Activated naive CD4-positive, alpha-beta T cell treated with anti-CD3 and anti-CD28 coated beads, Interleukin-2, amount 50 U/mL, for 24 hours (primary cell): ENCODE data around the gene OCSTAMP.
A peak's percentile ranks its signal among the peaks of the same experiment; 100 is the strongest.

Experiments used
- H3K27ac Mint-ChIP-seq: one replicate; pipeline ENCODE4 v1.8.0; 2021; ENCODE audit warnings: mild to moderate bottlenecking, mixed read lengths
- H3K27me3 Mint-ChIP-seq: one replicate; pipeline ENCODE4 v1.8.0; 2021; ENCODE audit warnings: mixed read lengths
- H3K36me3 Mint-ChIP-seq: one replicate; pipeline ENCODE4 v1.8.0; 2021; ENCODE audit warnings: mixed read lengths
- H3K4me1 Mint-ChIP-seq: one replicate; pipeline ENCODE4 v1.8.0; 2021; ENCODE audit warnings: mixed read lengths
- H3K4me3 Mint-ChIP-seq: one replicate; pipeline ENCODE4 v1.8.0; 2021; ENCODE audit warnings: mild to moderate bottlenecking, mixed read lengths
- H3K9me3 Mint-ChIP-seq: one replicate; pipeline ENCODE4 v1.8.0; 2021; ENCODE audit warnings: mixed read lengths

OCSTAMP gene

DNA sequence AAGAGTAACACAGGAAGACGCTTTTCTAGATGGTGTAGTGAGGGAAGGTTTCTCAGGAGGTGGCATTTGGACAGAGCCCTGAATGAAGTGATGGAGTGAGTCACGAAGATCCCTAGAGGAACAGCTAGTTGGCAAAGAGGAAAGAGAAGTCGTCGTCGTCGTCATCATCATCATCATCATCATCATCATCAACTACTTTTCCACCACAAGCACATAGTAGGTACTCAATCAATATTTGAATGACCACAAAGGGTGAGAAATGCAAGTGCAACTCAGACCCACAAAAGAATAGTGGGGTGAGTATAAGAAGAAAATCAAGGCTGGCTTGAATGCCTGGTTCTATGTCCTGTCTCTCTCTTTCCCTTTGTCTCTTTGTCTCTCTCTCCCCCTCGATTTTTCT is 28.3 kb upstream of the OCSTAMP start:
- Mint-ChIP-seq H3K27ac (no peak overlapping the region), H3K36me3 (no peaks in the 10 kb centered on the region), H3K4me1 (no peaks in the 10 kb centered on the region), H3K27me3 (peaks cover 9% of the 10 kb centered on the region), H3K9me3 (no peaks in the 10 kb centered on the region), H3K4me3 (no peak overlapping the region)

DNA sequence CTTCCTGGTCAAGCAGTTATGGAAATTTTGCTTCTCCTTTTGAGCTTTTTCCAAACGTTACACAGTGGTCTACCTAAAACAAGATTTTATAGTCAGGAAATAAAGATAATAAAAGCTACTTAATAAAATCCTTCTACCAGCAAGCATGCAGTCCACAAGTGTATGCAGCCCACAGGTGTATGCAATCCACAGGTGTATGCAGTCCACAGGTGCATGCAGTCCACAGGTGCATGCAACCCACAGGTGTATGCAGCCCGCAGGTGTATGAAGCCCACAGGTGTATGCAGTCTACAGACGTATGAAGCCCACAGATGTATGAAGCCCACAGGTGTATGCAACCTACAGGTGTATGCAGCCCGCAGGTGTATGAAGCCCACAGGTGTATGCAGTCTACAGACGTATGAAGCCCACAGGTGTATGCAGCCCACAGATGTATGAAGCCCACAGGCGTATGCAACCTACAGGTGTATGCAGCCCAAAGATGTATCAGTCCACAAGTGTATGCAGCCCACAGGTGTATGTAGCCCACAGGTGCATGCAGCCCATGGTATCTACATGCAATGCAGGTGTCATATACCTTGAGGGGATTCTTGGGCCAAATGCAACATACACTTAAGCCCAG is 26.4 kb upstream of the OCSTAMP start:
- Mint-ChIP-seq H3K4me3 (no peak overlapping the region), H3K27ac (no peak overlapping the region), H3K36me3 (no peaks in the 10 kb centered on the region), H3K27me3 (peaks cover 9% of the 10 kb centered on the region), H3K9me3 (no peaks in the 10 kb centered on the region), H3K4me1 (no peaks in the 10 kb centered on the region)

DNA sequence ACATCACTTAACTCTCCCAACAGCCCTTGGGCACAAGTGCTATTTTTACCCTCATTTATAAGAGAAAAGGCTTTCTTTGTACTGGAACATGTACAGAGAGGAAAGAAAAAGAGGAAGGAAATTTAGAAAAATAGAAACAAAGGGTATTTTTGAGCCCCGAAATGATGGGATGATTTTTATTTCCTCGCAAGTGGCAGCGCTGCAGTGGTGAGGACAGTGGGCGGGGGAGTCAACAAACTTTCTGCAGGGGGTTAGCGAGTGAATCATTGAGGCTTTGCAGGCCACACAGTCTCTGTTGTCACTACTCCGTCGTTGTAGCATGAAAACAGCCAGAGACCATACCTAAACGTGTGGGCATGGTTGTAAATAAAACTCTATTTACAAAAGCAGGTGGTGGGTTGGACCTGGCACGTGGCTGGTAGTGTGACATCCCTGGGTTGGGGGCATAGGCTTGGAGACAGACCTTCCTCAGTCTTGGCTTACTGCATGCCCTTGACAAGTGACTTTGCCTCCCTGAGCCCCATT is 25.5 kb upstream of the OCSTAMP start:
- no peaks in the 10 kb centered on the region for H3K4me1 Mint-ChIP-seq
- no peaks in the 10 kb centered on the region for H3K9me3 Mint-ChIP-seq
- no peak overlapping the region for H3K4me3 Mint-ChIP-seq
- H3K27ac Mint-ChIP-seq: no peak overlapping the region
- H3K36me3 Mint-ChIP-seq: no peaks in the 10 kb centered on the region
- peaks cover 5% of the 10 kb centered on the region for H3K27me3 Mint-ChIP-seq

DNA sequence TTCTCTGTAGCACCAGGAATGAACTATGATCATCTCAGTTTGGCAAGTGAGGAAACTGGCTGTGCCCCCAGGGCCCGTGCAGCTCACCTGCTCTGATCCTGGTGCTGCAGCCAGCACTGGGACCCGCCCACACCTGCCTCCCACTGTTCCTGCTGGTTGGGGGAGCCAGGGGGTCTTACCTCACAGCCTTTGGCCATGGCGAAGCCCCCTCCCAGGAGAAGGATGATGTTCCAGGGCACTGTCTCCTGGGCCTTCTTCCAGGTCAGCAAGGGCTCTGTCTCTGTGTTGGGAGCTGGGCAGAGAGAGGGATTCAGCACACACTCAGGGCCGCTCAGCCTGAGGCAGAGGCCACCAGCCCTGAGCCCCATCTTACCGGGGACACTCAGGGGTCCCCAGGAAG is 24.9 kb upstream of the OCSTAMP start:
- H3K27me3 Mint-ChIP-seq: peaks cover 5% of the 10 kb centered on the region

DNA sequence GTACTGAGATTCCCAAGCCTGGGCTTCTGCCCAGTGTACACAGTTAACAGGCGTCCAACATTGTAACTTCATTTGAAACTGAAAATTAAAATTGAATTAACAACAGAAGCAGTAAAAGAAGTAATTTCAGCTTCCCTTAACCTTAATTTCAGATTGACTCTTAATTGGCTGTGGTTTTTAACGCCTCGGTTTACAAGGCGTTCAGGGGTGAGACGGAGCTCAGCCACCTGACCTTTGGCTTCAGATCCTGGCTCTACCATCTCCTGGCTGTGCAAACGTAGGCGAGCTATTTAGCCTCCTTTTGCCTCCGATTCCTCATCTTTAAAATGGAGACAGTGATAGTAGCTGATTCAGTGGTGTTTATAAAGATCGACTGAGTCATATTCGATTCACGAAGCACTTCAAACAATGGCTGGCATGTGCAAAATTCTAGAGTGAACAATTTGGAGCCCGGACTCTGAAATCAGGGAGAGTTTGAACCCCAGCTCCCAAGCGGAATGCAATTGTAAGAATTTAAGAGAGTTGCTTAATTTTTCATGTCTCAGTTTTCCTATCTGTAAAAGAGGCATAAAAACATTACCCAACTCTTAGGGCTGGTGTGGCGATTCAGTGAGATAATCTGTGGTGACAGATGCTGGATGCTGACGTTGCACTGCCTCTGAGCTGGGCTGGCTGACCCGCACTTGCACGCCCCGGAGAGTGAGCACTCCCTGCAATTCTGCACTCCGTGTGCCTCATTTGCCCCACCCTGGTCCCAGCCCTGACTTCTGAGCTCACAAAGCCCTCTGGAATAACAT is 23.5 kb upstream of the OCSTAMP start:
- Mint-ChIP-seq H3K36me3 (no peaks in the 10 kb centered on the region), H3K4me1 (no peaks in the 10 kb centered on the region)

More for the DNA sequence above, 24.9 kb upstream of the OCSTAMP start:
- H3K9me3 Mint-ChIP-seq: no peaks in the 10 kb centered on the region
- H3K4me1 Mint-ChIP-seq: no peaks in the 10 kb centered on the region
- no peak overlapping the region for H3K4me3 Mint-ChIP-seq
- no peaks in the 10 kb centered on the region for H3K36me3 Mint-ChIP-seq
- H3K27ac Mint-ChIP-seq: no peak overlapping the region

DNA sequence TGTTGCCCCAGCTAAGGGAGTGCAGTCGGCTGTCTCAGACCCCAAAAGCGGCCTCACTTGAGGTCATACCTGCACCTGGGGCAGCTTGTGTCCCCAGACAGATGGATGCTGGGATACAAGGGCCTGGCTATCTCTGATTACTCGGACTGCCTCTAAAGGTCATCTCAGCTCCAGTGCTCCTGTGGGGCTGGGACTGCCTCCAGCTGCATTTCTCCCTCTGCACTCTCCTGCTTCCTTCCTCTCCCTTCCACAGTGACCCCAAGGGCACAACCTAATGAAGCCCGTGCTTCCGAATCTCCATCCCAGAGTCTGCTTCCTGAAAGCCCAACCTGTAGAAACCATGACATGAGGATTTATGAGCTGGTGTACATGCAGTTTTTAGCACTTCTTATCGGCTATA is 22.8 kb upstream of the OCSTAMP start:
- no peak overlapping the region for H3K4me3 Mint-ChIP-seq
- no peaks in the 10 kb centered on the region for H3K36me3 Mint-ChIP-seq
- no peaks in the 10 kb centered on the region for H3K4me1 Mint-ChIP-seq
- no peaks in the 10 kb centered on the region for H3K9me3 Mint-ChIP-seq
- H3K27me3 Mint-ChIP-seq: peaks cover 1% of the 10 kb centered on the region
- H3K27ac Mint-ChIP-seq: peak overlapping the region; percentile 14

More for the DNA sequence above, 23.5 kb upstream of the OCSTAMP start:
- Mint-ChIP-seq H3K4me3 (no peak overlapping the region), H3K27me3 (peaks cover 5% of the 10 kb centered on the region), H3K9me3 (no peaks in the 10 kb centered on the region), H3K27ac (no peak overlapping the region)

DNA sequence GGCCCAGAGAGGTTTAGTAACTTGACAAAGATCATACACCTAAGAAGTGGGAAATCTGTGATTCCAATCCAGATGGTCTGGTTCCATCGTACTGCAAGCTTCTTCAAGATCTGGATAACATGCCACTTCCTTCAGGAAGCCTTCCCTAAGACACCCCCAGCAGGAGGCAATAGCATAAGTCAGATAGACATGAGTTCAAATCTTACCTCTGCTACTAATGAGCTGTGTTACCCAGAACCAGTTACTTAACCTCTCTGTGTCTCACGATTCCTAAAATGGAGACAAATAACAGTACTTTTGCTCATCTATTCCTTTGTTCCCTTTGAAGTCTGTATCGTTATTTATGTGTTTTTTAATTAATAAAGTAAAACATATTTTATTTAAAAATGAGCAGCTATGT is 22.3 kb upstream of the OCSTAMP start:
- Mint-ChIP-seq H3K9me3 (no peaks in the 10 kb centered on the region), H3K4me1 (no peaks in the 10 kb centered on the region), H3K4me3 (no peak overlapping the region), H3K27me3 (peaks cover 1% of the 10 kb centered on the region), H3K27ac (no peak overlapping the region), H3K36me3 (no peaks in the 10 kb centered on the region)

DNA sequence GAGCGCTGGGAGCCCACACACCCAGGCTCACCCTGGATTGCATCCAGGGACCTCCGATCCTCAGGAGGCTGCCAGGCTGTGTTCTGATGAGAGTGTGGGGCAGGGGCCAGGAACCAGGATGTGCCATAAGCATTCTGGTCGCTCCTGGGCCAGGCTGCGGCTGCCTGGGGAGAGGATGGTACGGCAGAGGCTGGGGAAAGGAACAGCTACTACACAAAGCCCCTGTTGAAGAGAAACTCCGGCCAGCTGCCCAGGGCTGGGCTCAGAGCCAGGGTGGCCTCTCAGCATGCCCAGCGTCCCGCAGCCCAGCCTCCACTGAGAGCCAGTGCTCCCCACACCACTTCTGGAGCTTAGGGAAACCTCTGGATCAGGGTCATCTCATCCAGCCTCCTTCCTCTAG is 21.7 kb upstream of the OCSTAMP start:
- no peaks in the 10 kb centered on the region for H3K4me1 Mint-ChIP-seq

DNA sequence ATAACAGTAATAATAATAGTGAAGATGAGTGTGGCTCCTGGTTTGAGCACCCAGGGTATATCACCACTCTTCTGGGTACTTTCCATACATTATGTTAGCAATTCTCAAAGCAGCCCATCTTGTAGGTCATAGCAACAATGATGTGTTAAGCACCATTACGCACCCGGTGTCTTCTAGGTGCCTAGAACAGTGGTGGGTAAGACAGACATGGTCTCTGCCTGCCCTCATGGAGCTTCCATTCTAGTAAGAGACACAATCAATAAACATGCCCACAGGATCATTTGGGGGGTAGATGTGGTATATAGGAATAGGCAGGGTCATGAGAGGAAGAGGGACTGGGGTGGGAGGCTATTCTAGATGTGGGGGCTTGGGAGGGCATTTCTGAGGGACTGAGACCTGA is 21.0 kb upstream of the OCSTAMP start:
- Mint-ChIP-seq H3K27ac (no peak overlapping the region), H3K4me3 (no peak overlapping the region), H3K27me3 (peaks cover 4% of the 10 kb centered on the region), H3K36me3 (no peaks in the 10 kb centered on the region), H3K9me3 (no peaks in the 10 kb centered on the region), H3K4me1 (no peaks in the 10 kb centered on the region)

More for the DNA sequence above, 21.7 kb upstream of the OCSTAMP start:
- H3K4me3 Mint-ChIP-seq: no peak overlapping the region
- no peaks in the 10 kb centered on the region for H3K36me3 Mint-ChIP-seq
- H3K27ac Mint-ChIP-seq: no peak overlapping the region
- peaks cover 4% of the 10 kb centered on the region for H3K27me3 Mint-ChIP-seq
- H3K9me3 Mint-ChIP-seq: no peaks in the 10 kb centered on the region

DNA sequence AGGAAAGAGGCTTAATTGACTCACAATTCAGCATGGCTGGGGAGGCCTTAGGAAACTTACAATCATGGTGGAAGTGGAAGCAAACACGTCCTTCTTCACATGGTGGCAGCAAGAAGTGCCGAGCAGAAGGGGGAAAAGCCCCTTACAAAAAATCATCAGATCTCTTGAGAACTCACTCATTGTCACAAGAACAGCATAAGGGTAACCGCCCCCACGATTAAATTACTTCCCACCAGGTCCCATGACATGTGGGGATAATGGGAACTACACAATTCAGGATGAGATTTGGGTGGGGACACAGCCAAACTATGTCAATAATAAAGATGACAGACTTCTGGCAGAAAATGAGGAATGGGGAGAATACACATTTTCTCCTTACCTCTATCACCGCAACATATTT is 20.5 kb upstream of the OCSTAMP start:
- Mint-ChIP-seq H3K9me3 (no peaks in the 10 kb centered on the region), H3K4me1 (no peaks in the 10 kb centered on the region), H3K36me3 (no peaks in the 10 kb centered on the region), H3K27ac (no peak overlapping the region), H3K4me3 (no peak overlapping the region), H3K27me3 (peaks cover 6% of the 10 kb centered on the region)

DNA sequence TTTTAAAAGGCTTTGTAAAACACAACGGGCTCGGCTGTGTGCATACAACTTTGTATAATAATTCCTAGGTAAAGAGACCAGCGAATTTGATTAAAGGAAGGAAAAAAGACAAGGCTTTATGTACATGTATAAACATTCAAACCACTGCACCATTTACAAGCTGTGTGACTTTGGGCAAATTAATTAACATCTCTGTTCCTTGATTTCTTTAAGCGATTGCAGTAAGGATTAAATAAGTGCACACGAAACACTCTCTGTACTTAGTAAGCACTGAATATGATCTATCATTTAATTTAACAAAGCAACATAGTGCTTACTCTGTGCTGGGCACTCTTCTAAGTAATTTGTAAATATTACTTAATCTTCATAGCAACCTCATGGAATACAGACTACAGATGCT is 19.5 kb upstream of the OCSTAMP start:
- Mint-ChIP-seq H3K4me3 (no peak overlapping the region), H3K27me3 (peaks cover 9% of the 10 kb centered on the region), H3K36me3 (no peaks in the 10 kb centered on the region), H3K9me3 (no peaks in the 10 kb centered on the region), H3K4me1 (no peaks in the 10 kb centered on the region), H3K27ac (no peak overlapping the region)

DNA sequence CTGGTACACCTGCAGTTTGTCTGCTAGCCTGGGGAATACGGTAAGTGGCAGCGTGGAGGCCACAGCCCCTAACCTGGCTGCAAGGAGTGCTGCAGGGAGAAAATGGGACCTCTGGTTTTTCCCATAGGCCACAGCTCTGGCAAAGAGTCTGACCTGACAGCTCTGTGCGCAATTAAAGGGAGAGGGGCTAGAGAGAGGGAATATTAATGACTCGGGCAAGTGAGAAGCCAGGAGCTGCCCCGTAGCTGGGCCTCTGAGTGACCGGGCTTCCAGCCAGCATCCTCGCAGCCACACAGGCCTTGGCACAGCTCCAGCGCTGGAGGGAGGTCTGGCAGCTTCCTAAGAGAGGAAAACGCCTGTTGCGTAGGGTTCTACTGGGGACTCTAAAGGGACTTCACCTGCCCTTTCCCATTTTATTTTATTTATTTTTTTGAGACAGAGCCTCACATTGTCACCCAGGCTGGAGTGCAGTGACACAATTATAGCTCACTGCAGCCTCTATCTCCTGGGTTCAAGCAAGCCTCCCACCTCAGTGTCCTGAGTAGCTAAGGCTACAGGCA is 18.2 kb upstream of the OCSTAMP start:
- Mint-ChIP-seq H3K4me3 (no peak overlapping the region), H3K27ac (no peak overlapping the region), H3K27me3 (peaks cover 7% of the 10 kb centered on the region), H3K36me3 (no peaks in the 10 kb centered on the region), H3K9me3 (no peaks in the 10 kb centered on the region), H3K4me1 (no peaks in the 10 kb centered on the region)

DNA sequence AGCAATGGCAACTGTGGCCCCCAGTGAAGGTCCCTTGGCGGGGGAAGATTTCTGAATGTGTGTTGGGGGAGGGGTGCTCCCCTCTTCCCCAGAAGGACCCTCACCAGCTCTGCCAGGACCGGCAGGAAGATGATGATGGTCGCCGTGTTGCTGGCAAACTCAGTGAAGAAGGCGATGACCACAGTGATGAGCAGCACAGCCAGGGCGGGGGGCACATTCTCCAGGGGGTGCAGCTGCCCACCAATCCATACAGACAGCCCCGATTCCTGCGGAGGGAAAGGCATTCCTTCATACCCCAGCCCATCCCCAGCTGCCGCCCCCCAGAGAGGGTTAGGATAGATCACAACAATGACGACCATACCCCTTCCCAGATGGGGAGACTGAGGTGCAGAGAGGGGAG is 15.7 kb upstream of the OCSTAMP start:
- H3K4me3 Mint-ChIP-seq: no peak overlapping the region
- no peaks in the 10 kb centered on the region for H3K36me3 Mint-ChIP-seq
- no peak overlapping the region for H3K27ac Mint-ChIP-seq
- peaks cover 7% of the 10 kb centered on the region for H3K27me3 Mint-ChIP-seq
- no peaks in the 10 kb centered on the region for H3K9me3 Mint-ChIP-seq
- no peaks in the 10 kb centered on the region for H3K4me1 Mint-ChIP-seq

DNA sequence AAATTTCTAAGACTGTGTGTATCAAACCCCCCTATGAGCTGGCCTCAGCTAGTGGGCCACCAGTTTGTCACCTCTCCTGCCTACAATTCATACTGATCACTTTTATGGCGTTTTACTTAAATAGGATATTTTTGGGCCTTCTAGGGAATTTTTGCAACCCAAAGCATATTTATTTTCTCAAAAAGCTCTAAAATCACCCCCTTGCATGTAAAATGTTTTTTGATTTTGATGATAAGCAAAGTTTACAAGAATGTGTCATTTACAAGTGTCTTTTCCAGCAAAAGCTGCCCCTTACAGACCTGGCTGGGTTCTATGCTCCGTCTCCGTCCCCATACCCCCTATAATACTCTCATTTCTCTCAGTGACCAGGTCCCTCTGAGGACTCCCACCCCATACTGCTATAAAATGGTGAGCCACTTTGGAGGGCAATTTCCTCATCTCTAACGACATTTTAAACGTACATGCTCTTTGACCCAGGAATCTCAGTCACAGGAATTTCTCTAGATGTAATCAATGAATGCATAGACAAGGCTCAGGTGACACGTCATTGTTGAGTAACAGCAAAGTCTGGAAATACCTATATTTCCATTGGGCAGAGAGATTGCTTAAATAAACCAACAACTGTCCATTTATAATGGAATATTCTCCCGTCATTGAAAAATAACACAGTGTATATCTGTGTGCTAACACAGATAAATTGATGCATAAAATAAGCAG is 13.9 kb upstream of the OCSTAMP start:
- H3K4me3 Mint-ChIP-seq: no peak overlapping the region
- no peak overlapping the region for H3K27ac Mint-ChIP-seq
- H3K27me3 Mint-ChIP-seq: peaks cover 7% of the 10 kb centered on the region
- H3K36me3 Mint-ChIP-seq: no peaks in the 10 kb centered on the region
- H3K4me1 Mint-ChIP-seq: no peaks in the 10 kb centered on the region
- no peaks in the 10 kb centered on the region for H3K9me3 Mint-ChIP-seq

DNA sequence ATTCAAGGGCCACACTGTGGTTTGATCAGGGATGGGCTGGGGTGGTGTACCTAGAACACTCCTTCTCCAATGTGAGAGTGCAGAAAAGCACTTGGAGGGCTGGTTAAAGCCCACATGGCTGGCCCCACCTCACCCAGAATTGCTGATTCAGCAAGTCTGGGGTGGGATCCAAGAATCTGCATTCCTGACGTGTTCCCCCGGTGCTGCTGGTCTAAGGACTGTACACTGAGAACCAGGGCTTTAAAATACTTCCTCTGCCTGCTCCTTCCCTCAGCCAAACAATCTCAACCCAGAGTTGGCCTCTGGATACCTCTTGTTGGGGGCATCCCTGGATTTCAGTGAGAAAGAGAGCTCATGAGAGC is 13.4 kb upstream of the OCSTAMP start:
- Mint-ChIP-seq H3K36me3 (no peaks in the 10 kb centered on the region), H3K4me3 (no peak overlapping the region), H3K4me1 (no peaks in the 10 kb centered on the region), H3K27me3 (peaks cover 7% of the 10 kb centered on the region), H3K27ac (no peak overlapping the region), H3K9me3 (no peaks in the 10 kb centered on the region)
